ENCODE data around the gene USP48.

DNA sequence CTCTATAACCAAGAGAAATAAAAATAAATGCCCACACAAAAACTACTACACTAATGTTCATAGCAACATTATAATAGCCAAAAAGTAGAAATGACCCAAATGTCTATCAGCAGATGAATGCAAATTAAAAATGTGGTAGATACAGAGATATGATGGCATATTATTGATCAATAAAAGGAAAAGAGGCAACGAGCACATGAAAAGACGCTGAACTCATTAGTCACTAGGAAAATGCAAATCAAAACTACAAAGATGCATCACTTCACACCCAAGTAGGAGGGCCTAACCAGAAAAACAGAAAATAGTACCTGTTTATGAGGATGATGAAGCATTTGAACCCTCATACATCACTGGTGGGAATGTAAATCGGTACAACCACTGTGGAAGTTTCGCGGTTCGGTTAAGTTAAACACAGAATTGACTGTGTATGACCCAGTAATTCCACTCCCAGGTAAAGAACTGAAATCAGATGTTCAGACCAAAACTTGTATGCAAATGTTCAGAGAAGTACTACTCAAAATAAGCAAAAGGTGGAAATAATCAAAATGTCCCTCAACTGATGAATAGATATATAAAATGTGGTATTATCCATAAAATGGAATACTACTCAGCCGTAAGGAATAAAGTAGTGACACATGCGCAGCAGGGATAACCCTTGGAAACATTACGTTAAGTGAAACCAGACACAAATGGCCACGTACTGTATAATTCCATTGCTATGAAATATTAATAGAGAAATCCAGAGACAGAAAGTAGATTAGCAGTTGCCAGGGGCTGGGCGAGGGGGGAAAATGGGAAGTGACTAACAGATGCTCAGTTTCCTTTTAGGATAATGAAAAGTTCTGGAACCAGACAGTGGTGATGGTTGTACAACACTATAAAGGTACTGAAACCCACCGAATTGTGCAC, 3.1 kb downstream of the USP48 start:
- TF ChIP-seq POLR2A (IDR thresholded peaks at IDR 0.05) (no peak), CTCF (IDR thresholded peaks at IDR 0.05 in 8 of 11, conservative IDR thresholded peaks at IDR 0.05 in 3 of 11) (no peak)

Measured in spleen (tissue), 7 donors.